Smooth muscle cell (in vitro differentiated cells): Measurements from ENCODE around the gene HOXD12. TPM values are rescaled to one million over a fixed set of nuclear protein-coding genes. Genes with fewer than 3 reads are reported as not detected.

Source experiments
- DNase-seq: peaks from one replicate; lab custom pipeline; 2025; ENCODE audit not compliant: unreplicated experiment; lab: John Stamatoyannopoulos, UW
- H2AFZ ChIP-seq: fragments of 200-600 bp; sonication (generic); 2 replicates; pipeline ENCODE4 v1.6.0; 2016; ENCODE audit warnings: antibody characterized with exemption, low read depth, mild to moderate bottlenecking
- H3F3A ChIP-seq: fragments of 200-600 bp; sonication (generic); 2 replicates; pipeline ENCODE4 v1.6.0; 2017; ENCODE audit warnings: antibody characterized with exemption, low read depth
- H3K27ac ChIP-seq: fragments of 200-600 bp; sonication (generic); 2 replicates; pipeline ENCODE4 v1.5.1; 2016; ENCODE audit warnings: low read depth, mild to moderate bottlenecking
- H3K27me3 ChIP-seq: fragments of 200-600 bp; sonication (generic); 2 replicates; pipeline ENCODE4 v1.6.1; 2016; ENCODE audit warnings: low read depth, mild to moderate bottlenecking
- H3K36me3 ChIP-seq: fragments of 200-600 bp; sonication (generic); 2 replicates; pipeline ENCODE4 v1.5.1; 2016; ENCODE audit warnings: low read depth
- H3K4me1 ChIP-seq: fragments of 200-600 bp; sonication (generic); 2 replicates; pipeline ENCODE4 v1.5.1; 2016; ENCODE audit warnings: low read depth
- H3K4me2 ChIP-seq: fragments of 200-600 bp; sonication (generic); 2 replicates; pipeline ENCODE4 v1.6.0; 2016; ENCODE audit warnings: mild to moderate bottlenecking
- H3K4me3 ChIP-seq: fragments of 200-600 bp; sonication (generic); 2 replicates; pipeline ENCODE4 v1.5.1; 2016; ENCODE audit warnings: mild to moderate bottlenecking
- H3K79me2 ChIP-seq: fragments of 200-600 bp; sonication (generic); 2 replicates; pipeline ENCODE4 v1.6.0; 2016; ENCODE audit warnings: low read depth, mild to moderate bottlenecking
- H3K9ac ChIP-seq: fragments of 200-600 bp; sonication (generic); 2 replicates; pipeline ENCODE4 v1.6.0; 2016; ENCODE audit warnings: low read depth
- H3K9me3 ChIP-seq: fragments of 200-600 bp; sonication (generic); replicated peaks from 2 replicates; pipeline ENCODE4 v1.5.1; 2016; ENCODE audit warnings: low read depth
- H4K20me1 ChIP-seq: fragments of 200-600 bp; sonication (generic); 2 replicates; pipeline ENCODE4 v1.6.0; 2016; ENCODE audit warnings: low read depth
- CTCF ChIP-seq: fragments of 200-600 bp; sonication (generic); IDR thresholded peaks from 2 replicates; pipeline ENCODE4 v1.5.1; 2017; ENCODE audit warnings: borderline replicate concordance, mild to moderate bottlenecking, antibody characterized with exemption; ENCODE audit not compliant: insufficient read depth, poor library complexity, severe bottlenecking
- WGBS: methylation state at CpG from one replicate; pipeline ENCODE4 v1.1.7; 2016; ENCODE audit warnings: low lambda C conversion rate; 5-methylcytosine and 5-hydroxymethylcytosine counted together
- polyA plus RNA-seq: library from polyadenylated mRNA; unstranded; fragments of >200 nt; fragmentation: Nextera tagmentation; extraction: Ambion mirVana; gene quantifications from 2 replicates; pipeline ENCODE4 v1.2.1, GENCODE V29; 2016
- total RNA-seq: library from RNA; depleted of rRNA; stranded (reverse); fragments of >200 nt; gene quantifications from 2 replicates; pipeline ENCODE4 v1.2.3, GENCODE V29; 2014

HOXD12 gene
- total and polyA plus RNA-seq, 2 experiments from 2014 or later: not detected

GRCh38 chr2:176114930-176115625 is 15.5 kb downstream of the HOXD12 start:
- peaks cover 99% of the 10 kb centered on the region for H4K20me1 ChIP-seq
- H3K9me3 ChIP-seq: no peaks in the 10 kb centered on the region
- no peak overlapping the region for H3K4me3 ChIP-seq
- no peak overlapping the region for H3K4me2 ChIP-seq
- H3K27ac ChIP-seq: no peak overlapping the region
- no peaks in the 10 kb centered on the region for H3K36me3 ChIP-seq
- no peak for TF ChIP-seq CTCF
- H3K79me2 ChIP-seq: peaks cover 18% of the 10 kb centered on the region
- H3K9ac ChIP-seq: no peak overlapping the region
- WGBS: 66% methylated on average over 16 of the region's 16 CpGs
- H3K4me1 ChIP-seq: no peaks in the 10 kb centered on the region
- no peaks in the 10 kb centered on the region for H3F3A ChIP-seq
- no peak overlapping the region for H2AFZ ChIP-seq
- peaks cover 100% of the 10 kb centered on the region for H3K27me3 ChIP-seq
- no peak for DNase-seq

- H3K4me3 ChIP-seq: no peak within 1 kb of the TSS
- peak; percentile 13 for TF ChIP-seq CTCF
- H3K27me3 ChIP-seq: peaks cover 100% of the 10 kb centered on the region
- H3K9ac ChIP-seq: no peak within 1 kb of the TSS
- no peak within 1 kb of the TSS for H3K4me2 ChIP-seq
- no peaks in the 10 kb centered on the region for H3F3A ChIP-seq
- H3K9me3 ChIP-seq: no peaks in the 10 kb centered on the region
- H3K27ac ChIP-seq: no peak within 1 kb of the TSS
- DNase-seq: no peak
- H4K20me1 ChIP-seq: peaks cover 99% of the 10 kb centered on the region
- 25% methylated on average over 48 of the region's 66 CpGs for WGBS
- H2AFZ ChIP-seq: no peak within 1 kb of the TSS
- H3K79me2 ChIP-seq: peaks cover 12% of the 10 kb centered on the region
- no peaks in the 10 kb centered on the region for H3K4me1 ChIP-seq
- H3K36me3 ChIP-seq: no peaks in the 10 kb centered on the region
Measured at GRCh38 chr2:176115883-176116813, 16.6 kb downstream of the HOXD12 start, which contains the start of gene HOXD10. Gene HOXD10, plus strand, starts transcription at chr2:176116778. Its CDS starts 56 bp downstream, at chr2:176116834.

- H3K4me2 ChIP-seq: no peak overlapping the region
- 87% methylated on average over 40 of the region's 40 CpGs for WGBS
- H3K4me3 ChIP-seq: no peak overlapping the region
- H3K4me1 ChIP-seq: no peaks in the 10 kb centered on the region
- H3K9ac ChIP-seq: no peak overlapping the region
- H3K9me3 ChIP-seq: no peaks in the 10 kb centered on the region
- no peak overlapping the region for H2AFZ ChIP-seq
- no peak for TF ChIP-seq CTCF
- no peaks in the 10 kb centered on the region for H3F3A ChIP-seq
- peaks cover 9% of the 10 kb centered on the region for H3K79me2 ChIP-seq
- peaks cover 100% of the 10 kb centered on the region for H3K27me3 ChIP-seq
- no peak for DNase-seq
- H4K20me1 ChIP-seq: peaks cover 99% of the 10 kb centered on the region
- H3K27ac ChIP-seq: no peak overlapping the region
- no peaks in the 10 kb centered on the region for H3K36me3 ChIP-seq
Measured at GRCh38 chr2:176117162-176117822, 17.7 kb downstream of the HOXD12 start.
